RWPE2 (cell line): Measurements from ENCODE around the gene SPACA6.
A peak's percentile ranks its signal among the peaks of the same experiment; 100 is the strongest.
"Not testable (repeated sequence)": the region's sequence is repeated elsewhere in the genome, so short reads cannot be mapped to it uniquely, and the experiment has no call there.

Experiments
- ATAC-seq: fragments of 200-7000 bp; cut with Tn5 transposase; 3 replicates; pipeline ENCODE4 v1.9.1; 2021; ENCODE audit warnings: low read depth
- DNase-seq: peaks from one replicate; pipeline ENCODE4 v3.0.0-alpha.2; 2020; ENCODE audit warnings: low spot score
- H3K27ac ChIP-seq: fragments of 450-650 bp; 2 replicates; pipeline ENCODE4 v1.5.1; 2017; ENCODE audit warnings: mild to moderate bottlenecking; ENCODE audit not compliant: poor library complexity, severe bottlenecking
- H3K27me3 ChIP-seq: fragments of 250-450 bp; sonication (Bioruptor Pico); 2 replicates; pipeline ENCODE4 v1.5.1; 2021; ENCODE audit warnings: mild to moderate bottlenecking, moderate library complexity; ENCODE audit not compliant: insufficient read depth, poor library complexity, severe bottlenecking
- H3K36me3 ChIP-seq: fragments of 250-450 bp; sonication (Bioruptor Pico); 2 replicates; pipeline ENCODE4 v1.5.1; 2020; ENCODE audit warnings: low read depth, mild to moderate bottlenecking, moderate library complexity
- H3K4me1 ChIP-seq: fragments of 250-450 bp; sonication (Bioruptor Pico); 2 replicates; pipeline ENCODE4 v1.5.1; 2021; ENCODE audit warnings: mild to moderate bottlenecking, moderate library complexity; ENCODE audit not compliant: insufficient read depth, poor library complexity, severe bottlenecking
- H3K4me3 ChIP-seq: fragments of 250-450 bp; sonication (Bioruptor Pico); 2 replicates; pipeline ENCODE4 v1.5.1; 2021; ENCODE audit warnings: mild to moderate bottlenecking, moderate library complexity; ENCODE audit not compliant: severe bottlenecking
- H3K9me3 ChIP-seq: fragments of 250-450 bp; sonication (Bioruptor Pico); 2 replicates; pipeline ENCODE4 v1.5.1; 2021; ENCODE audit warnings: mild to moderate bottlenecking, moderate library complexity; ENCODE audit not compliant: severe bottlenecking
- TF ChIP-seq, protein P1 (sequence below): fragments of 450-650 bp; IDR thresholded peaks from one replicate; pipeline ENCODE4 v1.5.1; 2017; ENCODE audit warnings: mild to moderate bottlenecking, moderate library complexity; ENCODE audit not compliant: poor library complexity, severe bottlenecking

SPACA6 gene

DNA sequence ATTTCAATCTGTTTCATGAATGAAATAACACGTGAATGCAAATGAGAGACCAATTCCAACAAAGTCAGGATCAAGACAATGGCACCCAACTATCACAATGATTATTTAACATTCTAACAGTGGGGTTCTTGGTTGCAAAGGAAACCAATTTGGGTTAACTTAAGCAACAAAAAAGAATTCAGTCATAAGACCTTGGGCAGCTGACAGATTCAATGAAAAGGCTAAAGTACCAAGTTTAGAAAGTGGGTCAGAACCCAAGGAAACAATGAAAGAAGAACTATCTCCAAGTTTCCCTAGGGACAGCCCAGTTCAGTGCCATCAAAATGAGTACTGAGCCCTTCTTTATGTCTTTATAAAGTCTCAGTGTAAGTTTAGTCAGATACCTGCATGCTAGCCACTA is 29.0 kb upstream of the SPACA6 start:
- ATAC-seq = no peak
- Histone ChIP-seq H3K27me3 (no peaks in the 10 kb centered on the region), H3K36me3 (no peaks in the 10 kb centered on the region), H3K9me3 (no peaks in the 10 kb centered on the region), H3K4me3 (no peak overlapping the region), H3K27ac (no peak overlapping the region), H3K4me1 (no peaks in the 10 kb centered on the region)
- TF ChIP-seq, protein P1, sequence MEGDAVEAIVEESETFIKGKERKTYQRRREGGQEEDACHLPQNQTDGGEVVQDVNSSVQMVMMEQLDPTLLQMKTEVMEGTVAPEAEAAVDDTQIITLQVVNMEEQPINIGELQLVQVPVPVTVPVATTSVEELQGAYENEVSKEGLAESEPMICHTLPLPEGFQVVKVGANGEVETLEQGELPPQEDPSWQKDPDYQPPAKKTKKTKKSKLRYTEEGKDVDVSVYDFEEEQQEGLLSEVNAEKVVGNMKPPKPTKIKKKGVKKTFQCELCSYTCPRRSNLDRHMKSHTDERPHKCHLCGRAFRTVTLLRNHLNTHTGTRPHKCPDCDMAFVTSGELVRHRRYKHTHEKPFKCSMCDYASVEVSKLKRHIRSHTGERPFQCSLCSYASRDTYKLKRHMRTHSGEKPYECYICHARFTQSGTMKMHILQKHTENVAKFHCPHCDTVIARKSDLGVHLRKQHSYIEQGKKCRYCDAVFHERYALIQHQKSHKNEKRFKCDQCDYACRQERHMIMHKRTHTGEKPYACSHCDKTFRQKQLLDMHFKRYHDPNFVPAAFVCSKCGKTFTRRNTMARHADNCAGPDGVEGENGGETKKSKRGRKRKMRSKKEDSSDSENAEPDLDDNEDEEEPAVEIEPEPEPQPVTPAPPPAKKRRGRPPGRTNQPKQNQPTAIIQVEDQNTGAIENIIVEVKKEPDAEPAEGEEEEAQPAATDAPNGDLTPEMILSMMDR = no peak
- no peak for DNase-seq

DNA sequence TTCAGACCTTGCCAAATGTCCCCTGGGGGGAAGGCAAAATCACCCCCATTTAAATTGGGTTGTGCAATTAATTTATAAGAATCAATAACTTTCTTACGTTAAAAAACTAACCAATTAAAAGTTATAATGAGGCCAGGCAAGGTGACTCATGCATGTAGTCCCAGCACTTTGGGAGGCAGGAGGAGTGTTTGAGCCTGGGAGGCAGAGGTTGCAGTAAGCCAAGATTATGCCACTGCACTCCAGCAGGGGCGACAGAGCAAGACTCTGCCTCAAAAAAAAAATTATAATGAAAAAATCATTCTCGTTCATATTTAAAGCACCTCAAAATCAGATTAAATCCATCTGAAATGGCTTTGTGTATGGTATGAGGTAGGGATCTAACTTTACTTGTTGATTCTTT is 28.1 kb upstream of the SPACA6 start:
- Histone ChIP-seq H3K27me3 (no peaks in the 10 kb centered on the region), H3K9me3 (no peaks in the 10 kb centered on the region), H3K36me3 (no peaks in the 10 kb centered on the region), H3K4me1 (no peaks in the 10 kb centered on the region), H3K4me3 (no peak overlapping the region), H3K27ac (no peak overlapping the region)
- DNase-seq (no peak), ATAC-seq (no peak)
- TF ChIP-seq, protein P1 = peak; percentile 37

DNA sequence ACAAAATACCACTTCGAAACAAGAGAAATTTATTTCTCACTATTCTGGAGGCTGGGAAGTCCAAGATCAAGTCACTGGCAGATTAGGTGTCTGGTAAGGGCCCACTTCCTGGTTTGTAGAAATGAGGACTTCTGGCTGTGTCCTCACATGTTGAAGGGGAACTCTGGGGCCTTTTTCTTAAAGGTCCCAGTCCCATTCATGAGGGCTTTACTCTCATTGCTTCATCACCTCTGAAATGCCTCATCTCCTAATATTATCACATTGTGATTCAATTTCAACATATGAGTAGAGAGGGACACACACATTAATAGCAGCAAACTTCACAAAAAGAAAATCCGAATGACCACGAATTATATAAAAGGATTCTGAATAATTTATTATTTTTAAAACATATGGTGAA is 24.9 kb upstream of the SPACA6 start:
- no peak for DNase-seq
- no peaks in the 10 kb centered on the region for H3K4me1 ChIP-seq

DNA sequence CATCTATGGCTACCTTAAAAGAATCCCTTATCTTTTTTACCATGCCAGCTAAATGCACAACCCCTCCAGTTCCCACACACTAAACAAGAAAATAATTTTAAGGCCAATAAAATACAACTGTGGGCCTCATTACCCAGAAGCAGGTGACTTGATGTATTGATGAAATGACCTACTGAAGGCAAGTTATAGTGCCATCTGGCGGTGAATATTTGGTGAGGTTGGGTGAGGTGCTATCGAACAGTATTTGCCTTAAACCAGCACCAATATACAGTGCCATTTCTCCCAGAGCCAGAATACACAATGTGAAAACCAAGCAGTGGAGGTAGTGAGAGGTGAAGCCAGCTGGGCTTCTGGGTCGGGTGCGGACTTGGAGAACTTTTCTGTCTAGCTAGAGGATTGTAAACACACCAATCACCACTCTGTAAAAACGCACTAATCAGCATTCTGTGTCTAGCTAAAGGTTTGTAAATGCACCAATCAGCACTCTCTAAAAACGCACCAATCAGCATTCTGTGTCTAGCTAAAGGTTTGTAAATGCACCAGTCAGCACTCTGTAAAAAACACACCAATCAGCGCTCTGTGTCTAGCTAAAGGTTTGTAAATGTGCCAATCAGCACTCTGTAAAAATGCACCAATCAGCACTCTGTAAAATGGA is 17.1 kb upstream of the SPACA6 start:
- TF ChIP-seq, protein P1 = peak; percentile 46
- H3K9me3 ChIP-seq, H3K27me3 ChIP-seq, H3K4me1 ChIP-seq, H3K4me3 ChIP-seq, ATAC-seq, DNase-seq, H3K36me3 ChIP-seq, H3K27ac ChIP-seq: not testable (repeated sequence)

More for the DNA sequence above, 24.9 kb upstream of the SPACA6 start:
- Histone ChIP-seq H3K4me3 (no peak overlapping the region), H3K9me3 (no peaks in the 10 kb centered on the region), H3K27ac (no peak overlapping the region), H3K36me3 (no peaks in the 10 kb centered on the region), H3K27me3 (peaks cover 10% of the 10 kb centered on the region)
- no peak for ATAC-seq
- TF ChIP-seq, protein P1 = no peak

DNA sequence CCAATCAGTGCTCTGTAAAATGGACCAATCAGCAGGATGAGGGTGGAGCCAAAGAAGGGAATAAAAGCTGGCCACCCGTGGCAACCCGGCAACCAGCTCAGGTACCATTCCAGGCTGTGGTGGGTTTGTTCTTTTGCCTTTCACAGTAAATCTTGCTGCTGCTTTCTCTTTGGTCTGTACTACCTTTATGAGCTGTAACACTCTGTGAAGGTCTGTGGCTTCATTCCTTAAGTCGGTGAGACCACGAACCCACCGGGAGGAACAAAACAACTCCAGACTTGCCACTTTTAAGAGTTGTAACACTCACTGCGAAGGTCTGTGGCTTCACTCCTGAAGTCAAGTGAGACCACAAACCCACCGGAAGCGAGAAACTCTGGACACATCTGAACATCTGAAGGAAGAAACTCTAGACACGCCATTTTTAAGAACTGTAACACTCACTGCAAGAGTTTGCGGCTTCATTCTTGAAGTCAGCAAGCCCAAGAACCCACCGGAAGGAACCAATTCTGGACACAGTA is 16.5 kb upstream of the SPACA6 start:
- H3K27me3 ChIP-seq = peaks cover 6% of the 10 kb centered on the region
- no peak for ATAC-seq

More for the DNA sequence above, 16.5 kb upstream of the SPACA6 start:
- Histone ChIP-seq H3K4me1 (no peaks in the 10 kb centered on the region), H3K4me3 (no peak overlapping the region), H3K9me3 (no peaks in the 10 kb centered on the region), H3K27ac (no peak overlapping the region), H3K36me3 (no peaks in the 10 kb centered on the region)
- TF ChIP-seq, protein P1 = no peak
- DNase-seq = no peak
